OCI-LY1 (cell line): ENCODE results near the gene ANKRD55.

Source experiments
- EZH2 ChIP-seq: fragments of 200-600 bp; sonication (generic), shearing (Covaris generic); IDR thresholded peaks from 2 replicates; pipeline ENCODE4 v1.8.0; 2017; ENCODE audit warnings: borderline replicate concordance, mixed run types, mild to moderate bottlenecking, antibody characterized with exemption, low read length, moderate library complexity, mixed read lengths
- TF ChIP-seq, protein P1 (sequence below): fragments of 200-600 bp; sonication (generic), shearing (Covaris generic); IDR thresholded peaks from 2 replicates; pipeline ENCODE4 v1.5.1; 2017; ENCODE audit warnings: mild to moderate bottlenecking, antibody characterized with exemption, low read length, moderate library complexity, mixed read lengths

DNA sequence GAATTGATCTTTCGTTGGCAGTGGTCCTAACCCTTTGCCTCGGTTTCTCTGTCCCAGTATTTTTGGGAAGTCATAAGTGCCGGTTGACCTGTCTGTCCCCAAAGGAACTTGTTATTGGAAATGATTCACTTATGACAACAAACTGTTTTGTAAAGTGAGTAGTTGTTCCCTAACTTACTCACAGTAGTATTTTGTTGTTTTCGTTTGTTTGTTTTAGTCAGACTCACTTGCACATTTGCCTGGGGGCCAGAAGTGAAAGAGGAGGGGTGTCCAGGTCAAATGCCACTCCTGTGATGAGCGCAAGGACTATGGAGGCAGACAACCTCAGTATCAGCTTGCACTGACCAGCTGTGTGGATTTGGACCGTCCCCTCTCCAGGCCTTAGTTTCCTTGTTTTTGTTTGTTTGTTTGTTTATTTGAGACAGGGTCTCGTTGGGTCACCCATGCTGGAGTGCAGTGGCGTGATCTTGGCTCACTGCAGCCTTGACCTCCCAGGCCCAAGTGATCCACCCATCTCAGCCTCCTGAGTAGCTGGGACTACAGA, 47.3 kb downstream of the ANKRD55 start:
- TF ChIP-seq, protein P1, sequence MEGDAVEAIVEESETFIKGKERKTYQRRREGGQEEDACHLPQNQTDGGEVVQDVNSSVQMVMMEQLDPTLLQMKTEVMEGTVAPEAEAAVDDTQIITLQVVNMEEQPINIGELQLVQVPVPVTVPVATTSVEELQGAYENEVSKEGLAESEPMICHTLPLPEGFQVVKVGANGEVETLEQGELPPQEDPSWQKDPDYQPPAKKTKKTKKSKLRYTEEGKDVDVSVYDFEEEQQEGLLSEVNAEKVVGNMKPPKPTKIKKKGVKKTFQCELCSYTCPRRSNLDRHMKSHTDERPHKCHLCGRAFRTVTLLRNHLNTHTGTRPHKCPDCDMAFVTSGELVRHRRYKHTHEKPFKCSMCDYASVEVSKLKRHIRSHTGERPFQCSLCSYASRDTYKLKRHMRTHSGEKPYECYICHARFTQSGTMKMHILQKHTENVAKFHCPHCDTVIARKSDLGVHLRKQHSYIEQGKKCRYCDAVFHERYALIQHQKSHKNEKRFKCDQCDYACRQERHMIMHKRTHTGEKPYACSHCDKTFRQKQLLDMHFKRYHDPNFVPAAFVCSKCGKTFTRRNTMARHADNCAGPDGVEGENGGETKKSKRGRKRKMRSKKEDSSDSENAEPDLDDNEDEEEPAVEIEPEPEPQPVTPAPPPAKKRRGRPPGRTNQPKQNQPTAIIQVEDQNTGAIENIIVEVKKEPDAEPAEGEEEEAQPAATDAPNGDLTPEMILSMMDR = no peak
- TF ChIP-seq EZH2 = no peak
